NCI-H446 treated with DMSO at 0.1 percent for 48 hours (cell line): ENCODE results near the gene CLN5.

Experiments used
- DNase-seq: peaks from one replicate; lab custom pipeline; 2025; lab: John Stamatoyannopoulos, UW

CLN5 gene

GRCh38 chr13:77016888-77017623 lies 25.2 kb downstream of the CLN5 start:
- DNase-seq: no peak

DNA sequence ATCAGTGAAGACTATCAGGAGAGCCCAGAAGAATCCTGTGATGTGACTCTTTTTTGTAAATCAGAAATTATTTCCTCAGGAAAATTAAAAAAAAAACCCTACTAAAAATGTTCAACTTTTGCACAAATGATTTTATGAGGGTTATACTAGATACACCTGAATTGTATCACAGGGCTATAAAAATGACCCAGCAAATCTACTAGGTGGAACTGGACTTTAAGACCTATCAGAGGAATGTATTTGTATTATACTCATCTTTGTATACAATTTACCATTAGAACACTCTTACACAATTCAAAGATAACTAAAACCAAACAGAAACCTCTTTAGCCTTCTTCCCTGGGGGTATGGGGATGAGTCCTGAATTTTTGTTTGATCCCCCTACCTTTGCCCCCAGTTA lies 27.9 kb downstream of the CLN5 start:
- DNase-seq: no peak

GRCh38 chr13:77022341-77022740 lies 30.5 kb downstream of the CLN5 start:
- DNase-seq: no peak

DNA sequence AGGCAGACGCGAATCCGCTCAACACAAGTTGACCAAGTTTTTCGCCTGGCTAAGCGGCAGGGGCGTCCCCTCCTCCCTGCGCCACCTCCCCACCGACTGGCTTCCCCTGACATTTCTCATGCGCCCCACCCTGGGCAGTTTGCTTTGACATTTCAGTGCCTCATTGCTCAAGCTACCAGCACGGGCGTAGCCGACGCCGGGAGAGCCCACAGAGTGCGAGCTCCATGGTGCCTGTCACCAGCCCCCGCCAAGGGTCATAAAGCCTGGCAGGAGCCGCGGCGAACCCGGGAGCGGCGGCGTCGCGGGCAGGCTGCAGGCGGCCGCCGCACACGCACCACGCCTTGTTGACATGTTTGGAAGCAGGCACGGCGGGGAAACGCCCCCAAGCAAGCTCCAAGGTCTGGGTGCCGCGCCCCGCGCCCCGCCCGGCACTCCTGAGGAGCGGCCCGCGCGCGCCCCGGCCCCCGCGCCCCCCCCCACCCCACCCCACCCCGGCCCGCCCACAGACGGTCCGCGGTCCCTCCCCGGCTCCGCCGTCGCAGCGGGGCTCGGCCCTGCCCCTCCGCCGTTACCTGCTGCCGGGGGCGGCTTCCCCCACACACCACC lies 34.5 kb downstream of the CLN5 start:
- DNase-seq: no peak

DNA sequence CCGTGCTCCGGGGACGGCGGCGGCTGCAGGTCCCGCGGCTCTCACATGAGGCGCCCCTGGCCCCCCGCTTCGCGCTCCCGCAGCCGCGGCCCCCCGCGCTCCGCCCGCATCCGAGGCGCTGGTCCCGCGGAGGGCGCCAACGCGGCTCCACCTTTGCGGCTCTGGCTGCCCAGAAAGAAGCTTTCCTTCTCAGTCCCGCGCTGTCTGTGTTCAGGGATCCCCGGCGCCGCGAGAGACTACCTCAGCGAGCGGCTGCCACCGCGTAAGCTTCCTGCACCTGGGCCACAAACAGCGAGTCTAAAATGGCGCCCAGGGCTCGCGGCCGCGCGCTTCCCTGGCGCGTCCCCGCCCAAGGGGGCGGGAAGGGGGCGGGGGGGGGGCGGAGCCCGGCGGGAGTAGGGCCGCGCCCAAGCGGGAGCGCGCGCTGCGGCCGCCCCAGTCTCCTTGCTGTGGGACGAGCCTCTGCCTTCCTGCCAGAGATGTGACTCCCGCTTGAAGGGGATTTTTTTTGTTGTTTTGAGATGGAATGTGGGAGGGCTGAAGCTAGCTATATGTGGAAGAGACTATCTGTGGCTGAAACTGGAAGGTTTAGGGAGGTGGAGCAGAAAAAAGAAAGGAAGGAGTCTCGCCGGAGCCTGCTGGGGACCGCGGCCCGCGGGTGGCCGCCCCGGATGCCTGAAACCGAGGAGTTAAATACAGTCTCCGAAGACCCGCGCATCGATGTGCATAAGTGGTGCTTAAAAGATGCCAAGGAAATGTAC lies 35.2 kb downstream of the CLN5 start, which contains the start of gene FBXL3:
FBXL3 (minus strand) TSS at position 299 of the 761 bp plus-strand sequence. CDS start 5,299 bp downstream, outside the sequence.
- peak; percentile 40 for DNase-seq

DNA sequence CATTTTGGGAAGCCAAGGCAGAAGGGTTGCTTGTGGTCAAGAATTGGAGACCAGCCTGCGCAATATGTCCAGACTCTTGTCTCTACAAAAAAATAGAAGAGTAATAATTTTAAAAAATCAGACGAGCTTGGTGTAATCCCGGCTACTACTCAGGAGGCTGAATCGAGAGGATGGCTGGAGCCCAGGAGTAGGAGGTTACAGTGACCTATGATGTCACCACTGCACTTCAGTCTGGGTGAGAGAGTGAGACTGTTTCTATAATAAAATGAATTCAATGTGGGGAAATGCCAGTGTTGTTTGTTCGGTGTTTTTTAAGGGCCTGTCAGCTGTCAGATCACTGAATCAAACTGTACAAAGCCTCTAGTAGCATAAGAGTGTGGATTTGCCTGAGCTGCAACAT lies 36.3 kb downstream of the CLN5 start:
- no peak for DNase-seq

- DNase-seq: no peak
Observed at GRCh38 chr13:77029436-77029835, 37.6 kb downstream of the CLN5 start.

- no peak for DNase-seq
Observed at GRCh38 chr13:77031656-77032243, 39.9 kb downstream of the CLN5 start.

DNA sequence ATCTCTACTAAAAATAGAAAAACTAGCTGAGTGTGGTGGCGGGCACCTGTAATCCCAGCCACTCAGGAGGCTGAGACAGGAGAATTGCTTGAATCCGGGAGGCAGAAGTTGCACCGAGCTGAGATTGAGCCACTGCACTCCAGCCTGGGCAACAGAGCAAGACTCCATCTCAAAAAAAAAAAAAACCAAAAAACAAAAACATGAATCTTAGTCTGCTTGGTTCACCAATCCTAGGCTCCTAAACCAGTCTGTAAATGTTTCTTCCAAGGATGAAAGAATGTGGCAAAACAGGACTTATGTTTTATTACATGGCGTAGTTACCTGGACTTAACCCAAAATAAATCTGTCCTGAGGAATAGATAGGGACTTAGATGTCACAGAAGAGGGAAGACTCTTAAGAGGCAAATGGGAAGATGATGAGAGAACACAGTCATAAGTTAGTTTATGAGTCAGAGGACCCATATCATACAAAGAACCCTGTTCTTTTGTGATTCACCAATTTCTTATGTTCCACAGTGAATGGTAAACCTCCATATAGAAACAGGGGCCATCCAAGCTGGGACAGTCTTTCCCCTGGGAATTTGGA lies 41.9 kb downstream of the CLN5 start:
- no peak for DNase-seq

DNA sequence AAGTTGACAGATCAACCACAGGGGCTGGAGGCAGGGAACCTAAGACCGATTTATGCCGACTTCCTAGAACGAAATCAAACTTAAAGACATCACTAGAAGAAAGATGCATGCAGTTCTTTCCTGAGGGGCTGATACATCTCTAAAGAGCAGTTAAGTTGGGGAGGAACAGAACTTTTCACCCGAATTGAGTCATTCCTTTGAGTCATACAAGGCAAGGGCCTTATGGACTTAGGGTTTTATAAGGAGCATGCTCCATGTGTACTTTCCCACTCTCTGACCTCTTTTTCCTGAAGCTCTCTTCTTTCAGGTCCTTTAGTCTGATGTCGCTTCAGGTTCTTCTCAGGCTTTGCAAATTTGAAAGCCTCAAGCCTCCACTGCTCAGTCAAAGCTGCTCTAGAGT lies 43.0 kb downstream of the CLN5 start:
- no peak for DNase-seq

GRCh38 chr13:77036279-77036678 lies 44.4 kb downstream of the CLN5 start:
- no peak for DNase-seq

GRCh38 chr13:77038907-77039480 lies 47.1 kb downstream of the CLN5 start:
- no peak for DNase-seq

- no peak for DNase-seq
Observed at GRCh38 chr13:77040076-77040475, 48.2 kb downstream of the CLN5 start.

- no peak for DNase-seq
Observed at GRCh38 chr13:77040835-77041234, 49.0 kb downstream of the CLN5 start.

- no peak for DNase-seq
Observed at GRCh38 chr13:77042566-77043177, 50.8 kb downstream of the CLN5 start.

GRCh38 chr13:77047649-77048343 lies 55.9 kb downstream of the CLN5 start:
- DNase-seq: no peak

DNA sequence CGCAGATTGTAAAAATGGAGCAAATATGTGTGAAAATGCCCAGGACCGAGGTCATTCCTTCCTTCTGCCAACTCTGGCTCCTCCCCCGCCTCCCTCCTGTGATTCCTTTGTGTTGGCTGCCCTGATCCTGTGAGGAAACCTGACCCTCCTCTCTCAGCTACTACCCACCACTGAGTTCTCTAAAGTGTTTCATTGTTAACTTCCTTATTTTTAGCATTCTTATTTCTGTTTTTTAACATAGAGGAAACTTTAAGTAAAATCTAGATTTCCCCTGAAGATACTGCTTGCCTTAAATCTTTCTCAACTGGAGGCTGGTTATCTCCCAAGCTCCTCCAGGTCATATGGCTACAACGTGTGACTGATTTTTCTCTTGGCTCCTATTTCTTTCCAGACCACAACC lies 56.8 kb downstream of the CLN5 start:
- no peak for DNase-seq

DNA sequence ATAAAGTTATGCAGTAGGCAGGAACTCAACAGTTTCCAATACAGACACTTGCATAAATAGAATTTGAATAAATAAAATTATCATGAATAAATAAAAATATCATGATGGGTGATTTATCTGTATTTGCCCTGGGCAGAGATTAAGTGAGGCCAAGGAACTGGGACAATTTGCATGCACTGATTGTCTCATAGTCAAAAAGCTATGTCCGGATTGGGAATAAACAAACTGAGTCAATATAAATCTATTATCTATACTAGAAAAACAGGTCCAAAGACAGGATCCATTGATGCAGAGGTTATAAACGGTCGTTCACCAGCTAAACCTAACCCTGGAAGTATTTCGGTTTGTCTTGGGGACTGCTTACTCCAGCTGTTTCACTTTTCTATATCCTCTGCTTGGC lies 61.3 kb downstream of the CLN5 start:
- no peak for DNase-seq
